HG03103 (cell line): ENCODE measurements around the gene GOLGA3.
"Not testable (repeated sequence)": the region's sequence is repeated elsewhere in the genome, so short reads cannot be mapped to it uniquely, and the experiment has no call there.

Experiments used
- ATAC-seq: cut with Tn5 transposase; IDR thresholded peaks from one replicate; pipeline ENCODE4 v1.9.1; 2021; ENCODE audit warnings: low read depth; ENCODE audit not compliant: unreplicated experiment

The GOLGA3 gene

GRCh38 chr12:132828706-132829534, at the start of gene GOLGA3:
TSS of gene GOLGA3 (minus strand) at chr12:132828869. CDS start at chr12:132822128, 6,741 bp downstream.
- ATAC-seq, result peak; percentile 88

GRCh38 chr12:132874620-132875019, 46.0 kb upstream of the GOLGA3 start:
- not testable (repeated sequence) for ATAC-seq

- ATAC-seq, result no peak
These were observed 45.5 kb upstream of the GOLGA3 start for GRCh38 chr12:132874175-132874574.

- ATAC-seq, result no peak
These were observed 45.1 kb upstream of the GOLGA3 start for GRCh38 chr12:132873724-132874123.

DNA sequence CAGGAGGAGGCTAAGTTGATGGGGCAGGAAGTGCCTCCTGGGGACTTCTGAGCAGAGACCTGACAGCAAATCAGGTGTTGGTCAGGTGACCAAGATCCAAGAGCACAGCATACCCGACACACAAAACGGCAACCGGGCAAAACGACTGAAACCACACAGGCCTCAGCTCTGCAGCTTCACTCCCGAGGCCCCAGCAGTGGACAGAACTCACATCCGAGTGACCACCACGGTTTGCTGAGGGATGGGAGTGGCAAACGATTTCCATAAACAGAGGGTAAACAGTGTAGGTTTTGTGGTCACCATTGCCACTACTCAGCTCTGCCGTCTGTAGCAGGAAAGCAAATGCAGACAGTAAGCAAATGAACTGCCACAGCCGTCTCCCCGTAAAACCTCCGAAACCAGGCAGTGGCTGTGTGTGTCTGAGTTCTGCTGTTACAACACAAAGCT, 44.3 kb upstream of the GOLGA3 start:
- ATAC-seq, result no peak

GRCh38 chr12:132872073-132872855, 43.6 kb upstream of the GOLGA3 start:
- no peak for ATAC-seq

DNA sequence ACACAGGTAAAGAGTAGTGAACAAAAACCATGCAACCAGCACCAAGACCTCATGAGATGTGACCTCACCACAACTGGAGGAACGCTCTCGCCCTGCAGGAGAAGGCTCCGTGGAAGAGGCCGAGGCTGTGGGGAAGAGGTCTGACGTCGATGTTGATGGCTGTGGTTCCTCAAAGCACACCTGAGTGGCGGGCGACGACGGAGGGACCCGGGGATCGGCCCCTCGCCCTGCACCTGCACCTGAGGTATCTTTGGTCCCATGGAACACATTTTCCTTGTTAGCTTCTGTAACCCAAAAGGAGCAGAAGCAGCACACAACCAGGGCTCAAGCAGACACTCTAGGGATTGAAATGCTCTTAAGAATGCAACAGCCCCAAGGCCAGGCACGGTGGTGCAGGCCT, 40.9 kb upstream of the GOLGA3 start:
- ATAC-seq, result no peak

GRCh38 chr12:132866251-132866828, 37.7 kb upstream of the GOLGA3 start:
- no peak for ATAC-seq

DNA sequence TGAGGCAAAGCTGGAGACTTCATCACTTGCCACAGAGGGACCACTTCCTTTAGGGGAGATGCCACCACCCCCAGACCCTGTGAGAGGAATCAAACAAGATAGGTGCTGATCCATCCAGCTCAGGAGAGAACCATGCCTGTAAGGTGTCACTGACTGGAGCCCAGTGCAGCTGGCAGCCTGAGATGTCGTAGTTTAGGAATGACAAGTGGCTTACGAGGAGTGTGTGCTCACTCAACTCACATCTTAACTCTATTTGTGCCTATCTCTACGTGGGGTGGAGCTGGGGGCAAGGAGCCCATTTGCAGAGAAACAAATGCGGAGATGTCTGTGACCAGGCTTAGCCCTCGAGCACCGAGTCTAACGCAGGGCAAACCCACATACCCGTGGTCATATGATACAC, 32.9 kb upstream of the GOLGA3 start:
- no peak for ATAC-seq

DNA sequence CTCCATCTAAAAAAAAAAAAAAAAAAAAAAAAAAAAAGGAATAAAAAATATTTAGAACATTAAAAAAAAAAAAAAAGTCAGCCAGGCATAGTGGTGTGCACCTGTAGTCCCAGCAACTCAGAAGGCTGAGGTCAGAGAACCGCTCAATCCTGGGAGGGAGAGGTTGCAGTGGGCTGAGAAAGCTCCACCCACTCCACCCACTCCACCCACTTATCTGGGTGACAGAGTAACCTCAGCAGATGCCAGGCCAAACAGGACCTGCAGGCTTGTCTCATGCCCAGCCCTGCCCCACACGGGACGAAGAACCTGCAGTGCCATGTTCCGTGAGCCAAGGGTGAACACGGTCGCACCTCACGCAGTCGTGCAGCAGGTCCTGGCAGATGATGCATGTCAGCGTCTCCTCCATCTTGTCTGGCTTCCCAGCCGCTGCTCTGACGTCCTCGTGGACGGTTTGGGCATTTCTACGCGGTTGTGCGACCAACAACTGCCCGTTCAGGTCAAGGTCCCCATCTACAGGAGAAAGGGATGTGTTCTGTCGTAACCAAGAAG, 30.1 kb upstream of the GOLGA3 start:
- no peak for ATAC-seq

GRCh38 chr12:132857019-132857418, 28.4 kb upstream of the GOLGA3 start:
- not testable (repeated sequence) for ATAC-seq

DNA sequence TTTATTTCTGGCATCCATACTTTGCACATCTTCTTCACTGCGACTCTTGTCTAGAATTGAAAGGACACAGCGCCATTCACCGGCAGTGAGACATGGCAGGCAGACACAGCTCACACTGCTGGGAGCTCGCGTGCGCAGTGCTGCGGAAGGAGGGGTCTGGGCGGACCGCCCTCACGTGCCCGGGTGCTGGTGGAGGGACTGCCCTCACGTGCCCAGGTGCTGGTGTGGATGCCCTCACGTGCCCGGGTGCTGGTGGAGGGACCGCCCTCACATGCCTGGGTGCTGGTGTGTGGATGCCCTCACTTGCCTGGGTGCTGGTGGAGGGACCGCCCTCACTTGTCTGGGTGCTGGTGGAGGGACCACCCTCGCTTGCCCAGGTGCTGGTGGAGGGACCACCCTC, 27.9 kb upstream of the GOLGA3 start:
- ATAC-seq, result no peak

- ATAC-seq, result not testable (repeated sequence)
These were observed 26.5 kb upstream of the GOLGA3 start for GRCh38 chr12:132855211-132855610.

- no peak for ATAC-seq
These were observed 24.8 kb upstream of the GOLGA3 start for GRCh38 chr12:132853285-132854092.

DNA sequence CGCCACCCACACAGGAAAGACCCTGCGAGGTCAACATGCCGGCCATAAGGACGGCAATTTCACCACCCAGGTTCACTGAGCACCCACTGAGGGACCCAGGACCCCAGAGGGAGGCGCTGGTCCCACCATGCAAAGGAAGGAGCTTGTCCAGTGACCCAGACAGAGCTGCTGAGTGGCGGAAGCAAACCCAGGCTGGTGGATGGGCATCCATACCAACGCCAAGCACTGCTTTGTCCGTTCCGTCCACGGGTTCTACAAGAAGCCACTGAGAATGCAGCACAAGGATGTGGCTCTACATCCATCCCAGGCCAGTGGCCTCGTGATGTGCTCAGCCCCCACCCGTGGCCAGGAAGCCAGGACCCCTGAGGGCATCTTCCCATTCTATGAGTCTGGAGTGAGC, 23.8 kb upstream of the GOLGA3 start:
- no peak for ATAC-seq

- no peak for ATAC-seq
These were observed 22.8 kb upstream of the GOLGA3 start for GRCh38 chr12:132851465-132851864.

- no peak for ATAC-seq
These were observed 21.6 kb upstream of the GOLGA3 start for GRCh38 chr12:132850291-132850690.

GRCh38 chr12:132848521-132848920, 19.9 kb upstream of the GOLGA3 start:
- no peak for ATAC-seq

DNA sequence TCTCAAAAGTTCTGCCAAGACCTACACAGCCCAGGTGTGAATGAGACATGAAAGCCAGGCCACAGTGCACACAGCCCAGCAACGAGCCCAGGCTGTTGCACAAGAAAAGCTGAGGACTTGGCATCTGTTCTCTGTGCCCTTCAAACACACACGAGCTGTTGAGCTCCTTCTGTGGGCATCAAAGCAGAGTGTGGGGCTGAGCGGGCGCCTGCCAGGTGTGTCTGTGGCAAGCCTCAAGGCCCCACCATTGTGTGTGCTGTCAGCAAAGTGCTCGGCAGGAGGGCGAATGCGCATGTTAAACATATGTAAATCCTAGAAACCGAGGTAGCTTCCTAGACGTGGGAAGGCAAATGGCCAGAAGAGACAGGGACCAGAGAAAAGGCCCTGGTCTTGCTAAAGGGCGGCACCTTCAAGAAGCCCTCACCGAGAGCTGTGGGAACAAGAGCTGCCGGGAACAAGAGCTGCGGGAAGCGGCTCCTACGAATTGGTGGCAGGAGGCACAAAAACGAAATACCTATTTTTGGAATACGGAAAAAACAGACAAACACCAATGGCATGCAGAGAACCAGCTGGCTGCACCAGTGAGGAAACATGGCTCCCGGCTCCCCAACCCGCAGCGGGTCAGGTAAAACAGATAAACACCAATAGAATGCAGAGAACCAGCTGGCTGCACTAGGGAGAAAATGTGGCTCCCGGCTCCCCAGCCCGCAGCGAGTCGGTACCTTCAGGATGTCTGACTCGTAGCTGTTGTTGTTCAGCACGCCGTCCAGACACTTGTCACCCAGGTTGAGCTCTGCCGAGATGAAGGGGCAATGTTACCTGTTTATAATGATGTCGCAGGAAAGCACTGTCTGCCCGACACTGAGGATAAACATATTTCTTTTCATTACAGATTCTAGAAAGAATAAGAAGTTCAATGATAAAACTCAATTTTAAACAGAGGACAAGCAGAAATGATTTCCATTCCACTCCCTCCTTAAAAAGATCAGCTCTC, 19.0 kb upstream of the GOLGA3 start:
- ATAC-seq, result no peak
